CD4-positive, alpha-beta T cell treated with Interleukin-15 for 1 hour (primary cell): Measurements from ENCODE around the gene HSPA12B.

Source experiments
- DNase-seq: peaks from one replicate; pipeline ENCODE4 v3.0.0-alpha.2; 2020

The HSPA12B gene, protein sequence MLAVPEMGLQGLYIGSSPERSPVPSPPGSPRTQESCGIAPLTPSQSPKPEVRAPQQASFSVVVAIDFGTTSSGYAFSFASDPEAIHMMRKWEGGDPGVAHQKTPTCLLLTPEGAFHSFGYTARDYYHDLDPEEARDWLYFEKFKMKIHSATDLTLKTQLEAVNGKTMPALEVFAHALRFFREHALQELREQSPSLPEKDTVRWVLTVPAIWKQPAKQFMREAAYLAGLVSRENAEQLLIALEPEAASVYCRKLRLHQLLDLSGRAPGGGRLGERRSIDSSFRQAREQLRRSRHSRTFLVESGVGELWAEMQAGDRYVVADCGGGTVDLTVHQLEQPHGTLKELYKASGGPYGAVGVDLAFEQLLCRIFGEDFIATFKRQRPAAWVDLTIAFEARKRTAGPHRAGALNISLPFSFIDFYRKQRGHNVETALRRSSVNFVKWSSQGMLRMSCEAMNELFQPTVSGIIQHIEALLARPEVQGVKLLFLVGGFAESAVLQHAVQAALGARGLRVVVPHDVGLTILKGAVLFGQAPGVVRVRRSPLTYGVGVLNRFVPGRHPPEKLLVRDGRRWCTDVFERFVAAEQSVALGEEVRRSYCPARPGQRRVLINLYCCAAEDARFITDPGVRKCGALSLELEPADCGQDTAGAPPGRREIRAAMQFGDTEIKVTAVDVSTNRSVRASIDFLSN

DNA sequence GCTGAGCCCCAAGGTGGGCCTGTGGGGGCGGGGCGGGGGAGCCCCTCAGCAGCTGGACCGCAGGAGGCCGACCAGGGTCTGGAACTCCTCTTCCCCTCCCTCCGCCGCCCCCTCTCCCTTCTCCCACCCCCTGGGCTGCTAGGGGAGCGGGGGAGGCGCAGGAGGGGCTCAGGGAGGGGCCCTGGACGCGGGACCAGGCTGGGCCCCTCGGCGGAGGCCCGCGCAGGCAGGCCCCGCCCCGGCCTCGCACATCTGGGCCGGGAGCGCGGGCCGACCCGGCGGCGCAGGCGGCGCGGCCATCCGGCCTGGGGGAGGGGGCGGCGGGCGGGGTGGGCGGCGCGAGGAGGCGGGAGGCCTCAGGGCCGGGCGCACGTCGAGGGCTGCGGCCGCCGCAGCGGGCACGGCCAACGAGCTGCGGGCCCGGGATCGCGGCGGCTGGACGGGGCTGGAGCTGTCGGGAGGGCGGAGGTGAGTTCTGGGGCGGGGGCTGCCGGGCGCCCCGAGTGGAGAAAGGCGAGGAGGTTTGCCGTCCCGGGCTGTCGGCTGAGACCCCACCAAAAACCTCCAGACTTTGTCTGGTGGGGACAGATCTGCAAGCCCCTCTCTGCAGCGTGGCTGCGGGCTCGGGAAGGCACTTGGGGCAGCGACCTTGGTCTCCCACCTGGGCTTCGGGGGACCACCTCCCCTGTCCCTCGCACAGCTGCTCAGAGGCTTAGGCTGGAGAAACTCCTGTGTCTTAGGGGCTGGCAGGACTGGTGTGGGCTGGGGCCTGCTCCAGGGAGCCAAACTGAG, at the start of gene HSPA12B:
HSPA12B (plus strand) TSS at position 359 of the 792 bp plus-strand sequence. CDS start 5,990 bp downstream, outside the sequence.
- DNase-seq = no peak

DNA sequence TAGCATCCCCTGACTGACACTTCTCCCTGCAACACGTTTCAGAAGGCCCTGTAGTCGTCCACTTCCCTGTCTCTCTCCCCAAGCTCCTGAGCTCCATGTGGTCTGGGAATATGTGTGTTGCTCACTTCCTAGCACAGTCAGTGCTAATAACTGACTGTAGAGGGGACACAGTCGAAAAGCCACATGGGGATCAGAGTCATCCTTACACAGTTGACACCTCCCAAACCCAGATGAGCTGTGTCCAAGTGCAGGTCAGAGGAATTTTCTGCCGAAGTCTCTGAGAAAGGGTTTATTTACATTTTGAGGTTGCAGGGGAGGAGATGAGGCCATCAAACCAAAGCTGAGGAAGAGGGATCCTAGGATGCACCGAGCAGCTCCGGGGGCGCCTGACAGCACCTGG, 47.1 kb upstream of the HSPA12B start:
- no peak for DNase-seq

DNA sequence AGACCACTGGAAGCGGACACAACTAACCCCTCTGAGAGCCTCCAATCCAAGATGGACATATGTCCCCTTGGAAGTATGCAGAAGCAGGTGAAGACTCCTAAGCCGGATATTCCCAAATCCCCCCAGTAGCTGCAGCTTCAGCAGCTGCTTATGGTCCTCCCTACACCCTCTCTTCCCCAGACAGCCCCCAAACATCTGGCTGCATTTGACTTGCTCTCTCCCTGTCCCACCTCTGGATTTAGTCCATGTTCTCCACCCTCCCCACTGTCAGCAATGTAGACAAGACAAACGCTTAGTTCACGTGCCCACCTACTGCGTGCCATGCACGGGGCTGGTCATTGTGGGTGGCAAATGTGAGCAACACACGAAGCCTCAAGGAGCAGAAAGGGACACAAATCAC, 46.1 kb upstream of the HSPA12B start:
- DNase-seq = no peak

DNA sequence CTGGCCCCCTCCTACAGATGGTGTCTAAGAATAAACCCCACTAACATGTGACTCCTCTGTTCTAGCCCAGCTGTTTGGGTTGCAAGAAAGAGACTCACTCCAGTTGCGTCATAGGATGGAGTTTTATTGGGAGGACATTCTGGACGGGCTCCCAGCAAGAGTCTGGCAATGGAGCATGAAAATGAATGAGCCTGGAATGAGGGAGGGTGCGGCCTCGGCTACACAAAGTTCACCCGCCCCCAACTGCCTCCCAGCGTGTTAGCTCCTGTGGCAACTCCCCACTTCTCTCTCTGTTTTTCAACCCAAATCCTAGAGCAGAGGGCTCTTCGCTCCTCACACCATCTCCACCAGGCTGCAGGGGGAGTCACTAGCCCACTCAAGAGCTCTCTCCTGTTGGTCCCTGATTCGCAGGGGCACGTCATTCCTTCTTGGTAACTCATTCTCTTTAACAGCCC, 45.6 kb upstream of the HSPA12B start:
- no peak for DNase-seq

DNA sequence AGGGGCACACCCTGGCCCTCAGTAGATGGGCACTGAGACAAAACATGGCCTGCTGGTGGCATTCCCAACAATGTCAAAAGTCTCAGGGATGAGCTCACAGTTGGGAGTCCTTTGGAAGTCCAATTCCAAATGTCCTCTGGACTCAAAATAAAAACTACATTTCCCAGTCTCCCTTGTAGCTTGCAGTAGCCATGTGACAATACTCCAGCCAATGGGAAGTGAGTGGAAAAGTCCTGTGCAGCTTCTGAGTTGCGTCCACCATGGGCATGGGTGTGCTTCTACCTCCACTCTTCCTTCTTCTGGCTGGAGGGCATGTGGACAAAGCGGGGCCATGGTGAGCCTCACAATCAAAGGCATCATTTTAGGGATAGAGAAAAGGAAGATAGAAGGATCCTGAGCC, 44.8 kb upstream of the HSPA12B start:
- DNase-seq = no peak

DNA sequence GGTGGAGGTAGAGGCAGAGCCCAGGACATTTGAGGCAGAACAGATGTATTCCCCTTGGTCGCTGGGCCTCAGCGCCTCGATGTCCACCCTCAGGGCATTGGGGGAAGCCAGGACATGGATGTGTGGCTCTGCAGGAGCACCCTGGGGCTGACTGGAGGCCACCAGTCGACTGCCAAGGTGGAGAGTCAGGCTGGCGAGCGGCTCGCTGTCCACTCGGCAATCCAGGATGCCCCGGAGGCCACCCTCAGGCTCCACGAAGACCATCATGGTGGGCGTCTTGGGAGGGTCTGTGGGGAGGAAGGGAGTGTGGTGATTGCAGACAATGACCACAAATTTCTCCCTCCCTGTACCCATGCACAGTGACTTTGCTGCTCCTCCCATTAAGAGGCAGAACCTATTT, 42.5 kb upstream of the HSPA12B start:
- DNase-seq = no peak

DNA sequence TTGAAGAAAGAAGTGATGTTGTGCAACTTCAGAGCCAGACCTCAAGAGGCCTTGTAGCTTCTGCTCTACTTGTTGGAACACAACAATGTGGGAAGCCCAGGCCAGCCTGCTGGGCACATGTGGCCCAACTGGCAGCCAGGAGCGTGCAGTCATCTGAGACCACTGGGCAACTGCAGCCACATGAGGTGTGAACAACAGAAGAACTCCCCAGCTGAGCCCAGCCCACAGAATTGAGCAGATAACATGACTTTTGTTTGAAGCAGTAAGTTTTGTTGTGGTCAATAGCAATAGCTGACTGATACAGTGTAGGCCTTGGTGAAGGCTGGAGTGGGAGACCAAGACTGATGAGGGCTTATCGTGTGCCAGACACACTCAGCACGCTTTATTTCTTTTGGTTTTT, 42.1 kb upstream of the HSPA12B start:
- no peak for DNase-seq

DNA sequence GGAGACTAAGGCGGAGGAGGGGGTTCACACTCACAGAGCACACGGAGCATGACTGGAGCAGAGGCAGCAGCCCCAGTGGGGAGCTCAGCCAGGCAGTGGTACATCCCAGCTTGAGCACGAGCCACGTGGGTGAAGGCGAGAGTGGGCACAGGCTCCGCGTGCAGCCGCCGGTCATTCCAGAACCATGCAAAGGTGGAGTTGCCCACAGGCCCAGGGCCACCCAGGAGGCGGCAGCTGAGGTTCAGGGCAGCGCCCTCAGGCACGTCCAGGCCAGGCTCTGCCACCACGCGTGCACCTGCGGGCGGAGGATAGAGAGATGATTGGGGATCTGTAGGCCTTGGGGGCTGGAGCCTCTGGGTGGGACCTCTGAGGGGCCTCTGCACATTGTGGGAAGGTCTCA, 41.2 kb upstream of the HSPA12B start:
- DNase-seq = no peak

DNA sequence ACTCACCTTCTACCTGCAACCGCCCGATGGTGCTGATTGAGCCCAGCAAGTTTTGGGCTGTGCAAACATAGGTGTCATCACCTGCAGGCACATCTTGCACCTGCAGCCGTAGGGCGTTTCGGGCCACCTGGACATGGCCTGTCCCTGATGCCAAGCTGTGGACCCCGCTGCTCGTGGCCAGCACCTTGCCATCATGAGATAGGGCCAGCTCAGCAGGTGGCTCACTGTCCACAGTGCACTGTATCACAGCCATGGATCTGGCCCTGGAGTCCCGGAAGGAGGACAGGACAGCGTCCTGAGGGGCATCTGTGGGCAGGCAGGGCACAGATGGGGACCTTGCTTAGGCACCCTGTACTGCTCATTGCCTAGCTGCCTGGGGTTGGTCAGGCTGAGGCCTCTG, 40.6 kb upstream of the HSPA12B start:
- DNase-seq = no peak

DNA sequence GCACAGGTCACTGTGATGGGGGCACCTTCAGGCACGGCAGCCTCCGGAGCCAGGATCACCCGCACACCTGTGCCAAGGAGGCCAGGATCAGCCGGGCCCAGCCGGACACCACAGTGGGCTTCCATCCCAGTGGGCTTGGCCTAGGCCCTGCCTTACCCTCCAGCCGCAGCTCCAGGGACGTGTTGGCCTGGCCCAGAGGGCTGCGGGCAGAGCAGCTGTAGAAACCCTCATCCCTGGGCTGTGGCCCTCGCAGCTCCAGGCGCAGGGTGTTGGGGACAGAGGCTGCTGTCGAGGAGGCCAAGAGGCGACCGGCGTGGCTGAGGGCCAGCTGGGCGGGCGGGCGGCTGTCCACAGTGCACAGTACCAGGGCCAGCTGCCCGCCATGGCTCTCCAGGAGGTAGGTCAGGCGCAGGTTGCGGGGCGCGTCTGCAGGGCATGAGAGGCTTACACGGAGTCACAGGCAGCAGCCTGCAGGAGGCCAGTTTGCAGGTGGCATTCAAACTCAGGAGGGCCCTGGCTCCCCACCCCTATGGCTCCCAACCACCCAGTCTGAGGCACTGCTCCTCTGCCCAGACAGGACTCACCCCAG, 39.7 kb upstream of the HSPA12B start:
- DNase-seq = no peak

DNA sequence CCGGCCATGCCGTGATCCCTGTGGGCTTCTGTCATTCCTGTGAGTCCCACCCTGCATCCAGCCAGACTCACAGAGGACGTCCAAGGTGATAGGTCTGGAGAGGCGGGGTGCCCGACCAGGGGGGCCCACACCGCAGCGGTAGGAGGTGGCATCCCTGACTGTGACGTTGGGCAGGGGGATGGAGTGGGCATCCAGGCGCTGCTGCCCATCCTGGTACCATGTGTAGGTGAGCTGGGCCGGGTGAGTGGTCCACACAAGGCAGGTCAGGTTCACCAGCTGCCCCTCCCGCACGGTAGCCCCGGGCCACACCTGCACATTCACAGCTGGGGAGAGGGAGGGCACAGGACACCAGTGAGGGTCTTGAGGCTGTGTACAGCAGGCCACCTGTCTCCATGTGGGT, 39.1 kb upstream of the HSPA12B start:
- DNase-seq = no peak

DNA sequence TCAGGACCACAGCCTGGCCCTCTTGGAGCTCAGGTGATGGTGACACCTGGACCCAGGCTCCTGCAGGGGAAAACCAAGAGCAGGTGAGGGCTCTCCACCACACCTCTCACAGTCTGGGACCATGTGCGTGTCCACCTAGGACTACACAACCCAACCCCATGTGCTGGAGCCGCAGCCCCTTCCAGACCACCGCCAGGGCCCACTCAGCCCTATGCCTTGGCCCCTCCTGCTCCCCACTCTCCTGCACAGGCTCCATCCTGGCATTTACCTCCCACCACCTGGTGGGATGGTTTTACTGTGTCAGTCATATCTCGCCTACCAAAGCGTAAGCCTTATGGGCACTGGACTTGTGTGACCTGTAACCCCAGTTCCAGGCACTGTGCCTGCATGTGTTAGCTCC, 37.6 kb upstream of the HSPA12B start:
- DNase-seq = no peak

DNA sequence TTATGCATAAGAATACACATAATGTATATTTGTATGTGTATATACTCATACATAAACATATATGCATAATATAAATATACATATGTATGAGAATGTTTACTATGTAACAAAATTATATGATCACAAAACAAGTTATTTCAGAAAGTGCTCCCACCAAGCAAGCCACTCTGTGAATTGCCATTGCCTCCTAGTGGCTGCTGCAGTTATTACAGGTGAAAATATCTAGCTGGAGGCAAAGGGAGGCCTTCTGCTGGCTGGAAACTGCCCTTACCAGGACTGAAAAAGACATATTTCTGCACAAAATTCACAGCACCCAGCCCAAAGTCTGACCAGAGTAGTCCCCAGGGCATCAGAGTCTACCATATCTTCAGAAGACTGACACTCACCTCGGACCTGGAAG, 36.3 kb upstream of the HSPA12B start:
- DNase-seq = no peak

DNA sequence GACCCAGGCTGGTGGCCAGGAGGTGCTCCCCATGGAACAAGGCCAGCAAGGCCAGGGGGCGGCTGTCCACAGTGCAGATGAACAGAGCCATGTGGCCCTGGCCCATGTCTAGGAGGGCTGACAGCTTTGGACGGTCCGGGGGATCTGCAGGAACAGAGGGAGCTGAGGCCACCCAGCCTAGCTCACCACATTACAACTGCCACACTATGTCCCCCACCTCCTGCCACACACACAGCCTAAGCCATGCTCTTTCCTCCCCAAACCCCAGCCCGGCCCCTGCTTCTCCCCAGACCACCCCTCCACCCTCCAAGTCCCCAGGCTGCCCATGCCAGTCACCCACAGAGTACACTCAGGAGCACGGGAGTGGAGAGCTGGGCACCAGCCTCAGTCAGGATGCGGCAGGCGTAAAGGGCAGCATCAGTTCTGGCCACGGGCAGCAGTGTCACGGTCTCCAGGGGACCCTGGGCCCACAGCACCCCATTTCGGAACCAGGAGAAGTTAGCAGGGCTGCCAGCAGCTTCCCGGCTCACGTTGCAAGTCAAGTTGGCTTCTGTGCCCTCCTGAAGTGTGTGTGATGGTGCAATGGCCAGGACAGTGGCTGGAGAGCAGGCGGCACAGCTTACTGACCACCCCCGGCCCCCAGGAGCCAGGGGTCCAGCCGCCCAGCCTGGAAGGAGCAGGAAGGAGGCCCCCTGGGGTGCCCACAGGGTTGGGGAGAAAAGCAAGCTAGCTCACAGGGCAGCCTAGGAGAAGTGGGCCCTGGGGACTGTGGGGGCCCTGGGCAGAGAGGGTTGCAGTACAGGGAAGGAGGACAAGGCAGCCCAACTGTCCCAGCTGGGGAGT, 35.5 kb upstream of the HSPA12B start:
- no peak for DNase-seq

DNA sequence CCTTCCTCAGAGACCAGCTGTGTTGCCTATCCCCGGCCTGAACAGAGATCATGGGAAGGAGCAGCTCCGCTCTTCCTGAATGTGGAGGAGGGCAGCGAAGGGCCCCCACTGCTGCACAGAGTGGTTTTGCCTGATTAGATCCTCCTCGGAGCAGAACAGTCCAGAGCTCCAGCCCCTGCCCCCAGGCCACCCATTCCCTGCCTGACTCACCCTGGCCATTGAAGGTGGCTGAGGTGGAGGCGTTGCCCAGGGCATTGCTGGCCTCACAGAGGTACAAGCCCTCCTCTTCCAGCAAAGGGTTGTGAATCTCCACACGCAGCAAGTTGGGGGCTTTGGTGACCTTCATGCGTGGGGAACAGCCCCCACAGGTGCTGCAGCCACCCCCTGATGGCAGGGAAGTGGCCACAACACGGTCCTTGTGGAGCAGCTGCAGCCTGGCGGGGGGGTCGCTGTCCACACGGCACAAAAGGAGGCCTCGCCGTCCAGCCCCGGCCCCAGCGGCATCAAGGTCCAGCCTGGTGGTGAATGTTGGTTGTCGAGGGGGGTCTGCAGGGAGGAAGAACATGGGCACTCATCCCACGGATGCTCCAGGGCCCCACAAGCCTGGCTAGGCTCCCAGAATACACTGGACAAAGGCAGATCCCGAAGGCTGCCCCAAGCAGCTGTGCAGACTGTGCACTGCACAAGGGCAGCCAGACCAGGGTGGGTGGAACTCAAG, 34.7 kb upstream of the HSPA12B start:
- DNase-seq = no peak

DNA sequence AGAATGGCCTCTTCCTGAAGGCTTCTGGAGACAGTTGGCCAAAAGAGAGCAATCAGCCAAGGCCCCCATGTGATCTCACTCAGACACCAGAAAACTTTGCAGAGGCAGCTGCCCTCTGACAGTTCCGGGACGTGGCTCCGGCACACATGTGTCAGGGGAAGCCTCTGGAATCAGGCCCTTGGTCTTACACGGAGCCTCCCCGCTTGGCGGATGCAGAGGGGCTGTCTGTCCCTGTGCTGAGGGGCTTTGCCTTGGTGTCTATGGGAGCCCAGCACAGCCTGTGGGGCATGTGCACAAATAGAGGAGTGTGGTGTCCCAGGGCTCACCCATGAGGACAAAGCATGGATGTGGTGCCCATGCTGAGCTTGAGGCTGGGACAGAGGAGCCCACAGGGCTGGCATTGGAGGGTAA, 33.9 kb upstream of the HSPA12B start:
- DNase-seq = no peak

DNA sequence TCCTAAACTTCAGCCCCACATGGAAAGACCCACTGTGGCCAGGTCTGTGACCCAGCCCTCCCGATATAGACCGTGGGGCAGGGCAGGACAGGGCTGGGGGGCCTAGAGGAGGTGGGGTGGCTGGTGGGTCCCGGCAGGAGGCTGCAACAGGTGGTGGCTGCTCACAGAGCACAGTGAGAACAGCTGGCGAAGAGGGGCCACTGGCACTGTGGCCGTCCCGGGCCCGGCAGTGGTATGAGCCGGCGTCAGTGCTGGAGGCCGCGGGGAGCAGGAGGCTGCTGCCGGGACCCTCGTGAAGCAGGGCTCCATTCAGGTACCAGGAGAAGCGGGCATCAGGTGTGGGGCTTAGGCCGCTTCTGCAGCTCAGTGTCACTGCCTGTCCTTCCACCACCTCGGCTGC, 33.4 kb upstream of the HSPA12B start:
- no peak for DNase-seq

DNA sequence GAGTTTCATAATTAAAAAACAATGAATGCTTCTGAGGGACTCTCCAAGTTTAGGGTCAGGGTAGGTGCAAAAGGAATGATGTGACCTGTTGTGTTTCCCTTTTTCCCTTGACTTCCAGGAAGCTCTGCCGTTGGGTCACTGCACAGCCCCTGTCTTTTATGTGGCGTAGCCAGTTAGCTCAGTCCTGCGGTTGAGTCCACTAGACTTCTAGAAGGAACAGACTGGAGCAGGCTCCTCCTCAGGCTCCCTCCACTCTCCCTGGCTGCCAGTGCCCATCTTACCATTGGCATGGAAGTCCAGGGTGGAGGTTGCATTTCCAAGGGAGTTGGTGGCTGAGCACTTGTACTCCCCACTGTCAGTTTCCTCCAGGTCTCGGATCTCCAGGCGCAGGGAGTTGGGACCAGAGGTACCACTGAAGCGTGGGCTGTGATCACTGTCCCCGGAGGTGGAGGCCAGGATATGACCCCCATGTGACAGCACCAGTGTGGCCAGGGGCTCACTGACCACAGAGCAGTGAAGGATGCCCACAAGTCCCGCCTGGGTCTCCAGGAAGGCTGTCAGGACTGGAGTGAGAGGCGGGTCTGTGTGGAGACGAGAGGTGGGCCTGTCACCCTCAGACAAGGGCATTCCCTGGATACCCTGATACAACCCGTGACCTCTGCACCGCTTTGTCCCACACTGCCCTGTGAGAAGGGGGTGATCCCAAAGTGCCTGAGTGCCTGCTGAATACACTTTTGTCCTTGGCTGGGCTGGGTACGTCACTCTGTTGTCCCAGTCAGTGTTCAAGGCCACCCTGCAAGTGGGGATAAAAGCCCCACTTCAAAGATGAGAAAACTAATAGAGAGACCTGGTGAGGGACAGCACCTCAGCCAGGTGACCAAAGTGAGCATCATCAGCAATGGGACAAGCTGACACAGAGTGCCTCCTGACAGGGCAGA, 31.2 kb upstream of the HSPA12B start:
- DNase-seq = no peak

DNA sequence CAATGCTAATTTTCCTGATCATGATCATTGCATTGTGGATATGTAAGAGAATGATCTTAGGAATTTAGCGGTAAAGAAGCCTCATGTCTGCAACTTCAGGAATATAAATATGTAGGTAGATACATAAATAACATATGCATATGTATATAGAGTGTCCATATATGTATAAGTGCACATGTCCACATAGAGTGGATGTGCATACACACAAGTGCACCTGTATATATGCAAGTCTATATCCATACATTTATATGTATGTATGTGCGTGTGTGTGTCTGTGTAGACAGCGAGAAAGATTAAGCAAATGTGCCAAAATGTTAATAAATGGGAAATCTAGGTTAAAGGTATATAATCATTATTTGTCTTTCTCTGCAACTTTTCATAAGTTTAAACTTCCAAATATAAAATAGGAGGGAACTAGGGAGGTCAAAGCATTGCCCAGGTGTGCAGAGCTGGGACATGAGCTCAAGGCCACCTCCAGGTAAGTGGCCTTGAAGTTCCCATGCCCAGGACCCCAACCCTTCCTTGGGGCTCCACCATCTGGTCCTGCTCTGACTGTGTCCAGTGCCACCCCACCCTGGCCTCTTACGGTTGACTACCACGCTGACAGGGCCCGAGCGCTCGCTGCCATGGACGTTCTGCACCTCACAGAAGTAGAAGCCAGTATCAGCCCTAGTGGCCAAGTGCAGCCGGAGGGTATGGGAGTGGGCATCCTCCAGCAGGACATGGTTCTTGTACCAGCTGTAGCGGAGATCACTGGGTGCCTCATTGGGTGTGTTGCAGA, 29.7 kb upstream of the HSPA12B start:
- DNase-seq = no peak

DNA sequence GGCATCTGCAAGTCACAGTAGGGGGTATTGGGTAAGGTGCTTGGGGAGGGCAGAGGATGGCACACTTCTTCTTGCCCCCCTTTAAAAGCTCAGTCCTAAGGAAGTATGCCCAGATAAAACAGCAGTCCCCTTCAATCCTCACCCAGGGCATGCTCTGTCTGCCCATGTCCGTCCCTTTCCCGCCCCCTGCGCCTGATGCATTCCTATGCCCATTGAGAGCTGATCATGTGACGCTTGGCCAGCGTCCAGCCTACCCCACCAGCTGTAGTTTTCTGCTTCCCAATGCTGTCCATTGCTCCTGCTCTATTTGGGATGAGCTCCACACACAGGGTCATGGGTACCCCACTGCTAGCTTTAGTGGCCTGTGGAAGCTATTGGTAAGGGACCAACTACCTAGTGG, 28.4 kb upstream of the HSPA12B start:
- DNase-seq = no peak
